Measurements from ENCODE around the gene LRRC7. TPM values are rescaled to one million over a fixed set of nuclear protein-coding genes. Genes with fewer than 3 reads are reported as not detected.

Gene LRRC7
- total RNA-seq, 1 donor from 2014 or later, result 0.94 TPM

DNA sequence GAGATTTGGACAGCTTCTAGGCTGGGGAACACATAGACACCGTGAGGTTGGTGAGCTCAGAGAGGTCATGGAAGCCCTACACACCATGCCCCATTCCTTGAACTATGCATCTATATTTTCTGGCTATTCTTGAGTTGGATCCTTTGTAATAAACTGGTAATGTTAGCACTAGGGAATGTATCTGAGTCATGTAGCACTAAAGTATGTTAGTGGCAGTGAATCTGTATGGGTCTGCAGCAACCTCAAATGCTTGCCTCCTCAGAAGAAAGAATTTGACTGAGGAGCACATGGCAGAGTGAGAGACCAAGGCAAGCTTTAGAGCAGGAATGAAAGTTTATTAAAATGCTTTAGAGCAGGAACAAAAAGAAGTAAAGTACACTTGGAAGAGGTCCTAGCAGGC, 43.7 kb upstream of the LRRC7 start:
- TF ChIP-seq, protein P1, sequence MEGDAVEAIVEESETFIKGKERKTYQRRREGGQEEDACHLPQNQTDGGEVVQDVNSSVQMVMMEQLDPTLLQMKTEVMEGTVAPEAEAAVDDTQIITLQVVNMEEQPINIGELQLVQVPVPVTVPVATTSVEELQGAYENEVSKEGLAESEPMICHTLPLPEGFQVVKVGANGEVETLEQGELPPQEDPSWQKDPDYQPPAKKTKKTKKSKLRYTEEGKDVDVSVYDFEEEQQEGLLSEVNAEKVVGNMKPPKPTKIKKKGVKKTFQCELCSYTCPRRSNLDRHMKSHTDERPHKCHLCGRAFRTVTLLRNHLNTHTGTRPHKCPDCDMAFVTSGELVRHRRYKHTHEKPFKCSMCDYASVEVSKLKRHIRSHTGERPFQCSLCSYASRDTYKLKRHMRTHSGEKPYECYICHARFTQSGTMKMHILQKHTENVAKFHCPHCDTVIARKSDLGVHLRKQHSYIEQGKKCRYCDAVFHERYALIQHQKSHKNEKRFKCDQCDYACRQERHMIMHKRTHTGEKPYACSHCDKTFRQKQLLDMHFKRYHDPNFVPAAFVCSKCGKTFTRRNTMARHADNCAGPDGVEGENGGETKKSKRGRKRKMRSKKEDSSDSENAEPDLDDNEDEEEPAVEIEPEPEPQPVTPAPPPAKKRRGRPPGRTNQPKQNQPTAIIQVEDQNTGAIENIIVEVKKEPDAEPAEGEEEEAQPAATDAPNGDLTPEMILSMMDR (IDR thresholded peaks at IDR 0.05), result no peak
- no peak for DNase-seq (ENCODE audit: extremely low spot score, unreplicated experiment)

DNA sequence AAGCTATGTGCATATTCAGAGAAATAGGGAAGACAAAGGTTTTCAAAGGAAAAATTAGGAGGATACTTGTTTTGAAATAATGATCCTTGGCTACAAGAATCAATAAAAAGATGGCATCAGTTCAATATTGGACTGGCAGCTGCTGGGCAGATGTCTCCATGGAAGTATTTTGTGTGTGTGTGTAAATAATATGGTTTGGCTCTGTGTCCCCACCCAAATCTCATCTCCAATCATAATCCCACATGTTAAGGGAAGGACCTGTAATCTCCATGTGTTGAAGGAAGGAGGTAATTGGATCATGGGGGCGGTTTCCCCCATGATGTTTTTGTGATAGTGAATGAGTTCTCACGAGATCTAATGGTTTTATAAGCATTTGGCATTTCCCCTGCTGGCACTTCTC, 40.4 kb upstream of the LRRC7 start:
- DNase-seq (ENCODE audit: extremely low spot score, unreplicated experiment), result no peak
- Mint-ChIP-seq H3K4me1 (ENCODE audit: unreplicated experiment) (peaks cover 15% of the 10 kb centered on the region), H3K36me3 (ENCODE audit: unreplicated experiment) (no peaks in the 10 kb centered on the region), H3K27ac (ENCODE audit: unreplicated experiment) (no peak overlapping the region), H3K9me3 (ENCODE audit: unreplicated experiment) (no peaks in the 10 kb centered on the region), H3K27me3 (ENCODE audit: unreplicated experiment) (peaks cover 2% of the 10 kb centered on the region), H3K4me3 (ENCODE audit: unreplicated experiment) (no peak overlapping the region)
- TF ChIP-seq, protein P1 (IDR thresholded peaks at IDR 0.05), result no peak

More for the DNA sequence above, 43.7 kb upstream of the LRRC7 start:
- no peaks in the 10 kb centered on the region for H3K36me3 Mint-ChIP-seq (ENCODE audit: unreplicated experiment)
- H3K4me3 Mint-ChIP-seq (ENCODE audit: unreplicated experiment), result no peak overlapping the region
- no peak overlapping the region for H3K27ac Mint-ChIP-seq (ENCODE audit: unreplicated experiment)
- H3K9me3 Mint-ChIP-seq (ENCODE audit: unreplicated experiment), result no peaks in the 10 kb centered on the region
- no peaks in the 10 kb centered on the region for H3K27me3 Mint-ChIP-seq (ENCODE audit: unreplicated experiment)
- peaks cover 15% of the 10 kb centered on the region for H3K4me1 Mint-ChIP-seq (ENCODE audit: unreplicated experiment)

DNA sequence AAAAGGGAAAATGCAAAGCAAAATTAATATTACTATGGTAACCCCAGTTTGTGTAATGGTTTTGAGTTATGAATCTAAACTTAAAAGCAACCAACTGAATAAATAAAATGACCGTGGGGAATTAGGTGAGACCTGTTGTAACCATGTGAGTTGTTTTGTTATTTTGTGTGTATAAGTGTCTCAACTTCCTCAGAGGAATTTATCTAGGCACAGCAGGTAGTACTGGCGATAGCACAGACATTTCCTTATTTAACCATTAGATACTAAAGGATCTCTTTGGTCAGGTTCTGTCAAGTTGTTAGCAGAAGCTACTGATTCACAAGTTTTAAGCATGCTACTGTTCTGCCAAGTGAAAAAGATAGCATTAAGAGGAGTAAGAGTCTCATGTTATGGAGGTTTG, 39.3 kb upstream of the LRRC7 start:
- Mint-ChIP-seq H3K27ac (ENCODE audit: unreplicated experiment) (no peak overlapping the region), H3K36me3 (ENCODE audit: unreplicated experiment) (no peaks in the 10 kb centered on the region), H3K4me3 (ENCODE audit: unreplicated experiment) (no peak overlapping the region), H3K4me1 (ENCODE audit: unreplicated experiment) (peaks cover 7% of the 10 kb centered on the region), H3K9me3 (ENCODE audit: unreplicated experiment) (no peaks in the 10 kb centered on the region), H3K27me3 (ENCODE audit: unreplicated experiment) (peaks cover 2% of the 10 kb centered on the region)
- TF ChIP-seq, protein P1 (IDR thresholded peaks at IDR 0.05), result no peak
- no peak for DNase-seq (ENCODE audit: extremely low spot score, unreplicated experiment)

DNA sequence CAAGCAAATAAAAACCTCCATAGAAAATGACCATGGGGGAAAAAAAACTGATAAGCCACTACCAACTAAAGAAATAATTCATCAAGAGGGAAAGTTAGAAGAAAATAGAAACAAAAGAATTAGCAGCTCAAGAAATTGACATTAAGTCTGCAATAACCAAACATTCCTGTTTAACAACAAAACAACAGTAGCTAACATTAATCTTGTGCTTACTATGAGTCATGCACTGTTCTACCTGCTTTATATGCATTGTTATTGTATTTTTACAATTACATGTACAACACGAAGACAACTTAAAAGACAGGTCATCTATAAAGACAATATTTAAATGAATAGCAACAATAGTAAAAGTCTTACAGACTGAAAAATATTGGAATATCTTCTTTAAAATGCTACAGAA, 34.4 kb upstream of the LRRC7 start:
- Mint-ChIP-seq H3K27ac (ENCODE audit: unreplicated experiment) (no peak overlapping the region), H3K4me1 (ENCODE audit: unreplicated experiment) (peaks cover 3% of the 10 kb centered on the region), H3K36me3 (ENCODE audit: unreplicated experiment) (no peaks in the 10 kb centered on the region), H3K4me3 (ENCODE audit: unreplicated experiment) (no peak overlapping the region), H3K9me3 (ENCODE audit: unreplicated experiment) (no peaks in the 10 kb centered on the region), H3K27me3 (ENCODE audit: unreplicated experiment) (peaks cover 2% of the 10 kb centered on the region)
- DNase-seq (ENCODE audit: extremely low spot score, unreplicated experiment), result no peak
- TF ChIP-seq, protein P1 (IDR thresholded peaks at IDR 0.05), result no peak

DNA sequence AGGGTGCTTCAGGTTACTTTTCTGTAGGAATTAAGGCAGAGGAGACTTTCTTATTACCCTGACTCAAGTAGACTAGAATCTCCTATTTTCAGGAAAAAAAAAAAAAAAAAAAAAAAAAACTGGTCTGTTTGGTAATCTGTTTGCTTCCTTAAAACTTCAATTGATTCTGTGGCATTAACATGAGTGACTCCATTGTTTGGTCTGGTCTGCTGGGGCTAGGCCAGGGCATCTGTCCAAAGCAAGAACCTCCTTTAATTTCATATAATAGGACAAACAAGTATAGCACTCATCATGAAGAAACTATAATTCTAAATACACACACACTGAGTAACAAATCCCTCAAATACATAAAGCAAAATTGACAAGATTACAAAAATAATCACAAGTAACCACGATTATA, 32.9 kb upstream of the LRRC7 start:
- no peak overlapping the region for H3K27ac Mint-ChIP-seq (ENCODE audit: unreplicated experiment)
- no peak overlapping the region for H3K4me3 Mint-ChIP-seq (ENCODE audit: unreplicated experiment)
- peaks cover 2% of the 10 kb centered on the region for H3K4me1 Mint-ChIP-seq (ENCODE audit: unreplicated experiment)
- DNase-seq (ENCODE audit: extremely low spot score, unreplicated experiment), result no peak
- no peaks in the 10 kb centered on the region for H3K9me3 Mint-ChIP-seq (ENCODE audit: unreplicated experiment)
- TF ChIP-seq, protein P1 (IDR thresholded peaks at IDR 0.05), result no peak
- no peaks in the 10 kb centered on the region for H3K36me3 Mint-ChIP-seq (ENCODE audit: unreplicated experiment)
- H3K27me3 Mint-ChIP-seq (ENCODE audit: unreplicated experiment), result peaks cover 12% of the 10 kb centered on the region
